Kidney epithelial cell (primary cell): ENCODE data around the gene CAMSAP1. TPM values are rescaled to one million over a fixed set of nuclear protein-coding genes. Genes with fewer than 3 reads are reported as not detected.

Experiments
- DNase-seq: peaks from one replicate; pipeline ENCODE4 v3.0.0-alpha.2; 2010; ENCODE audit warnings: low read depth
- H3K27me3 ChIP-seq: 2 replicates; pipeline ENCODE4 v1.6.0; 2011; ENCODE audit warnings: low read length; ENCODE audit not compliant: control insufficient read depth, insufficient read depth
- H3K36me3 ChIP-seq: 2 replicates; pipeline ENCODE4 v1.5.1; 2011; ENCODE audit warnings: low read length; ENCODE audit not compliant: control insufficient read depth, insufficient read depth
- H3K4me3 ChIP-seq: 2 replicates; pipeline ENCODE4 v1.5.1; 2011; ENCODE audit warnings: low read depth, mild to moderate bottlenecking, control low read depth, low read length
- CTCF ChIP-seq: IDR thresholded peaks from 2 replicates; pipeline ENCODE4 v1.5.1; 2011; ENCODE audit warnings: mild to moderate bottlenecking, moderate library complexity, low read length, control low read depth, inconsistent platforms; ENCODE audit not compliant: insufficient read depth, poor library complexity, severe bottlenecking
- total RNA-seq: library from RNA; depleted of rRNA; stranded (reverse); fragments of >200 nt; gene quantifications from 2 replicates; pipeline ENCODE4 v1.2.3, GENCODE V29; 2015

The CAMSAP1 gene
- total RNA-seq, 1 donor from 2014 or later = 70.4 TPM

DNA sequence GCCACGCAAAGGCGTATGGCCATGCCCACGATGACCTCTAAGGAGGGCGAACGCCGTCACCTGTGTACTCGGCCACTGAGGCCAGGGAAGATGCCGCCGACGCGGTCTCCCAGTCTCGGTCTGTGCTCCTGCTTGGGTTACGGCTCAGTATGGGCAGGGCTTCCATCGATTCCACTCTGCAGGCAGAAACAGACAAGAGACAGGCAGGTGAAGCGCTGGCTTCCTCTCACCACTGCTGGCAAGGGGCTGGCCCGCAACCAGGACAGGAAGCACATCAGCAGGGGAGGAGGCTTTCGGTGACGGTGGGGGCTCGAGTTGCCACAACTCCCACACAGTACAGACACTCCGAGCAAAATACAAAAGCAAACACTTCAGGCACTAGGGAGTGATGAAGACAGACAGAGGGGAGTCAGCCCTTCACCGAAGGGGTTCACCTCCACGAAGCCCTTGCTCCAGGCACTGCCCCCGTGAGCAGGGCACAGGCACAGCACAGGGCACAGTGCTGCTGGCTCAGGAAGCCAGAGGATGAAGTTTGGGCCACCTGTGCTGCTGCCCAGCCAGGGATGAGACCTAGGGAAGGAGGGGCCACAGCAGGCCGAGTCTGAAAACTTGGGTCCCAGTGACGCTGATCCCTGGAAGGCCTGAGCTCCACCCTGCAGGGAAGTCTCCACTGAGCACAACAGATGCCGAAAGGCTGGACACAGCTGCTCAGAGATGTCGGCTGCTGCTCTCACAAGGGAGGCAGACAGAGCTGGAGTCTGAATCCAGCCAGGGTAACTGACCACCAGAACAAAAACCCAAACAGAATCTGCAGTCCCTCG, 91.3 kb downstream of the CAMSAP1 start:
- TF ChIP-seq CTCF = no peak
- H3K36me3 ChIP-seq = peaks cover 4% of the 10 kb centered on the region

DNA sequence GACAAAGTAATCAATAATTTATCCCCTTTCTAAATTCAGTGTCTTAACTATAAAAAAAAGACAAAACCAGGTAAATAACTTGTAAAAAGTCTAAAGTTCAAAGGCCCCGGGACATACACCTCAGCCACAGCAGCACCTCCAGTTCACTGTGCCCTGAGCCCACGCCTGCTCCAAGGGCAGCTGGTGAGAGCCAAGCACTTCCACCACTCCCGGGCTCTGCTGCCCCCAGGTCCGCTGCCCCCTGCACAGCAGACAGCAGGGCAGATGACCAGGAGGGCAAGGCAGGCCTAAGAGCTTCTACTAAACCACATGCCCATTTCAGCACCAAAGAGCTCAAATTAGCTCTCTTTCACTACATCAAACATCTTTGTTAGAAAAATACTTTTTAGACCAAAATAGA, 91.9 kb downstream of the CAMSAP1 start:
- DNase-seq = no peak
- H3K4me3 ChIP-seq = no peak overlapping the region
- H3K27me3 ChIP-seq = no peaks in the 10 kb centered on the region
- TF ChIP-seq CTCF = no peak
- peaks cover 7% of the 10 kb centered on the region for H3K36me3 ChIP-seq

More for the DNA sequence above, 91.3 kb downstream of the CAMSAP1 start:
- no peak overlapping the region for H3K4me3 ChIP-seq
- H3K27me3 ChIP-seq = no peaks in the 10 kb centered on the region
- no peak for DNase-seq

- Histone ChIP-seq H3K27me3 (no peaks in the 10 kb centered on the region), H3K36me3 (peaks cover 7% of the 10 kb centered on the region), H3K4me3 (no peak overlapping the region)
- no peak for TF ChIP-seq CTCF
- DNase-seq = no peak
These were observed 92.8 kb downstream of the CAMSAP1 start for GRCh38 chr9:135814421-135815095.

DNA sequence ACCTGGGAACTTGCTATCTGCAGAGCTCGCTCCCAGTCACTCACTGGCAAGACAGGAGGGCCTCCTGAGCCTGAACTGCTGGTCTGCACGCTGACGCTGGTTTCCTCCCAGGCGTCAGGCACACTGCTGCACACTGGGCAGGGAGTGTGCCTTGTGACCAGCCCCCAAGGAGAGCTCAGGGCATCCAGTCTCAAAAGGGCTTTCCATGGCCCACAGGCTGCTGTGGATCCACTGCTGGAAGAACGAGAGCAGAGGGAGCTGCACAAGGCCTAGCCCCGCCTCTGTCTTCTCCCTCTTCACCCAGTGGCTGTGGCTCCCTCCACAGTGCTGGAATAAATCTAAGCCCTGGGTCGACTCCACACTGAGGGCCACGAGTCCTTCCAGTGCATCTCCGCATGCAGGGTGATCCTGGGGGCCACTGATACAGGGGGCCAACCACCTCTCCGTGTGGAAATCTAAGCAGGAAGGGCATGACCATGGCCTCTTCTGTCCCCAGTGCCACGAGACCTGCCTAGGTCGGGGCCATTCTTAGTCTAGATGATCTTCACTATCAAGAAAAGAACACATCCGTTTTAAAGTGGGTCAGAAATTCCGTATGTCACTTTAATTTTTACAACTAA, 93.6 kb downstream of the CAMSAP1 start:
- H3K36me3 ChIP-seq = peaks cover 7% of the 10 kb centered on the region
- no peak for DNase-seq
- H3K27me3 ChIP-seq = no peaks in the 10 kb centered on the region

DNA sequence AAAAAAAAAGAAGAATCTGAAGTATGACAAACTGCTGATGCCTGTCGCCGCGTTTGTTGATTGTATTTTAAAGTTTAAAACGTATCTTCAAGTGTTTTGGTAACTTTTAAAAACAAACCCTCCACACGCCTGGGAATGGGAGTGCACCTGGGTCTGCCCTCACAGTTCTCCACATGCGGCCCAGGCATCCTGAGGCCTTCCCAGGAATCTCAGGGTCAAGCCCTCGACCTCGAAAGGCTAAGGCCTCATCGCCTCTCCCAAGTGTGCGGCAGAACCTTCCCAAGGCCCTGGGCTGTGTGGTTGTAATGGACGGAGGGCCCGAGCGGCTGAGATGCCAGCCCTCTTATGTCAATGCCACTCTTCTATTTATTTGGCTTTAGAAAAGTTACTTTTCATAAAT, 94.4 kb downstream of the CAMSAP1 start:
- TF ChIP-seq CTCF = no peak

More for the DNA sequence above, 93.6 kb downstream of the CAMSAP1 start:
- TF ChIP-seq CTCF = no peak
- no peak overlapping the region for H3K4me3 ChIP-seq

More for the DNA sequence above, 94.4 kb downstream of the CAMSAP1 start:
- no peak for DNase-seq
- Histone ChIP-seq H3K36me3 (peaks cover 4% of the 10 kb centered on the region), H3K4me3 (no peak overlapping the region), H3K27me3 (no peaks in the 10 kb centered on the region)
